Cardiac septum (tissue), 1 donor: ENCODE measurements around the gene GADD45B. TPM values are rescaled to one million over a fixed set of nuclear protein-coding genes. Genes with fewer than 3 reads are reported as not detected.
"Not testable (repeated sequence)": the region's sequence is repeated elsewhere in the genome, so short reads cannot be mapped to it uniquely, and the experiment has no call there.

Experiments used
- DNase-seq: peaks from one replicate; pipeline ENCODE4 v3.0.0-alpha.2; 2020; ENCODE audit warnings: low spot score
- intact Hi-C: fragments of 100-400 bp; cut with DNase I; formaldehyde crosslinking; loops from one replicate; pipeline ENCODE4 v1.14.0; 2022
- total RNA-seq: library from RNA; stranded (reverse); fragmentation: NEBNext Ultra II Directional; extraction: Animal tissue kit (Norgen Biotek cat#: 25700); gene quantifications from one replicate; pipeline ENCODE4 v1.2.1, GENCODE V29; 2021
- donor health status: DM: no; HTN: no; CAD: no.

Gene GADD45B
- total RNA-seq, 1 donor from 2014 or later, result 54.4 TPM

- intact Hi-C loops, result no loop called here
- DNase-seq, result no peak
Observed at GRCh38 chr19:2500841-2501261, 24.9 kb downstream of the GADD45B start.

DNA sequence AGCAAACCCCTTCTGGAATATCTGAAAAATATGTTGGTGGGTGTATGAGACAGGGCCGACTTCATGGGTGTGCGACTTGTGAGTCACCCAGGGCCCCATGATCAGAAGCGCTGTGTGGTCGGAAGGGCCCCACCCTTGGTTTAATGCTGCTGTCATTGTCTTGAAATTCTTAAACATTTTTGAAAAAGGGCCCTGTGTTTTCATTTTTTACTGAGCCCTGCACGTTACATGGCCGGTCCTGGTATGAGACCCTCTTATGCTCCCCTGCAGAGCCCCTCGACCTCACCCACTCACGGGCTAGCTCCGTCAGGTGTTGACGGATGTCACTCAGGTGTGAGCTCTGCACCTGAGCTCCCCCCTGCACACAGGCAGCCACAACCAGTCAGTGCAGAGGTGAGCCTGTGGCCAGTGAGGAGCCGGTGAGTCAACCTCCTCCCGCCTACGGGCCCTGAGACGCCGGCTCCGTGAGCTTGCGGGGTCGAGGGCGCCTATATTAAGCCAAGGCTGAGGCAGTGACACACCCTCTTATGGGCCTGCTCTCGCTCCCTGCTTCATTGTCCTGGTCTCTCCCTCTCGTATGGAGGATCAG is 27.7 kb downstream of the GADD45B start:
- intact Hi-C loops, result no loop called here
- DNase-seq, result no peak

DNA sequence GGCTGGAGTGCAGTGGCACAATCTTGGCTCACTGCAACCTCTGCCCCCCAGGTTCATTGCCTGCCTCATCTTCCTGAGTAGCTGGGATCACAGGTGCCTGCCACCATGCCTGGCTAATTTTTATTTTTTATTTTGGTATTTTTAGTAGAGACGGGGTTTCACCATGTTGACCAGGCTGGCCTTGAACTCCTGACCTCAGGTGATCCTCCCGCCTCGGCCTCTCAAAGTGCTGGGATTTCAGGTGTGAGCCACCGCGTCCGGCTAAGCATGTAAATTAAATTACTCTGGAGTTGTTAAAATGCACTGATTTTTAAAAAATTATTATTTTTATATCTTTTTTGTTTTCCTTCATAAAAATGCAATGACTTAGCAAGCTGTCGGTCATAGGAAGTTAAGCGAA is 30.7 kb downstream of the GADD45B start:
- intact Hi-C loops, DNase-seq: not testable (repeated sequence)

DNA sequence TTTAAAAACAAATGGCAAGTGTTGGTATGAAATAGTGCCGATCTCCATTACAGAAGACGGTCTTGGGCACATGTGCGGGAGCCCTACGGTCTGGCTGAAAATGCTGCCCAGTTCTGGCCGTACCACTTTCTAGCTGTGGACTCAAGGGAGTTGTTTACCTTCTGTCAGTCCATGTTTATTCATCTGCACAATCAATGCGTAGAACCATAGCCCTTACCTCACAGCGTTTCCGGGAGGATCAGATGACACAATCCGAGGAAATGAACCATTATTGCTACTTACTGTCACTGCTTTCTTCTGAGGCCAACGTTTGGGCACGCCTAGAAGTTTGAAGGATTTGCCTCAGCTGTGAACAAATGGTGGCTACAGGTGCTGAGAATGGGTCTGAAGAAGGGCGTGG is 31.2 kb downstream of the GADD45B start:
- no peak for DNase-seq
- intact Hi-C loops, result no loop called here

DNA sequence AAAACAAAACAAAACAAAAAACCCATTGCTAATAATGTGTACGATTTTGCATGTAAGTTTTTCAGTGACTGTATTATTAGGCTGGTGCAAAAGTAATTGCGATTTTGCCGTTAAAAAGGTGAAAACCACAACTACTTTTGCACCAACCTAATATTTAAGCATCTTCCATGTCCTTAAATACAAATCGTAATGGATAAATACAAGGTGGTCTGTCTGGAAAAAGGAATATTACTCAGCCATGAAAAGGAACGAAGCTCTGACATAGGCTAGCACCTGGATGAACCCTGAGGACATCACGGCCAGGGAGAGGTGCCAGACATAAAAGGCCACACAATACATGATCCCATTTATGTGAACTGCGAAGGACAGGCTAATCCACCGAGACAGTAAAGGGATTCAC is 33.2 kb downstream of the GADD45B start:
- intact Hi-C loops, result no loop called here

DNA sequence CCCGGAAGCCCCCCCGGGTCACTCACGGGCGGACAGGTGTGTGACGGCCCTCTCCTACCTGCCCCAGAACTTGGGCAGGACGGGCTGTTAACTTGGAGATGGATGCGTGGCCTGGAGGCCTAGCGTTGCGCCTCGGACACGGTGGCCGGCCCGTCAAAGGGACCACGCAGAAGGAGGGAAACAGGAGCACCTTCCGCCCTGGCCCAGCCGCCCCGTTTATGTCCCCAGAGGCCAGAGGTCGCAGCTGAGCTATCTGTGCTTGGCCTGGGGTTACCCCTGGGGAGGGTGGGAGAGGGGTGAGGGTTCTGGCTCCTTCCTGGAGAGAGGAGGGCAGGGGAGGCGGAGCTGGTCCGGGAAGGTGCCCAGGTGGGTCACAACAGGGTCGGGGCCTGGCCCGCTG is 35.6 kb downstream of the GADD45B start:
- intact Hi-C loops, result no loop called here

More for the DNA sequence above, 33.2 kb downstream of the GADD45B start:
- no peak for DNase-seq

DNA sequence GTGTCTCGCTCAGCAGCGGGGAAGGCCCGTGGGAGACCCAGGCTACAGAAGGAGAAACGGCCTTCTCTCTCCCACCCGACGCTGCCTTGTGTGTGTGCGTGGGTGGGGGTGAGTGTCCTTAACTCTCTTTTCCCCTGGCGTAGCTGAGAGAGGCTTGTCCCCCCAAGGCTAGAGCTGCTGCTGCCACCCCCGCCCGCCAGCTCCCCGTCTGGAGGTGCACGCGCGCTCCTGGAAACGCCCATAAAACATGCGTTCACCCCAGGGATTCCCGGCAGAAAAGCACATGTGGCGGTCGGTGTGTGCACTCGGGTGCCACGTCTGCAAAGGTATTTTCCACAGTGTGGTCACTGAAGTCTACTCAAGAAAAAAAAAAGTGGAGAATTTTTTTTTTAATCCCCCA is 36.1 kb downstream of the GADD45B start:
- intact Hi-C loops, result no loop called here
- no peak for DNase-seq

More for the DNA sequence above, 35.6 kb downstream of the GADD45B start:
- DNase-seq, result no peak

DNA sequence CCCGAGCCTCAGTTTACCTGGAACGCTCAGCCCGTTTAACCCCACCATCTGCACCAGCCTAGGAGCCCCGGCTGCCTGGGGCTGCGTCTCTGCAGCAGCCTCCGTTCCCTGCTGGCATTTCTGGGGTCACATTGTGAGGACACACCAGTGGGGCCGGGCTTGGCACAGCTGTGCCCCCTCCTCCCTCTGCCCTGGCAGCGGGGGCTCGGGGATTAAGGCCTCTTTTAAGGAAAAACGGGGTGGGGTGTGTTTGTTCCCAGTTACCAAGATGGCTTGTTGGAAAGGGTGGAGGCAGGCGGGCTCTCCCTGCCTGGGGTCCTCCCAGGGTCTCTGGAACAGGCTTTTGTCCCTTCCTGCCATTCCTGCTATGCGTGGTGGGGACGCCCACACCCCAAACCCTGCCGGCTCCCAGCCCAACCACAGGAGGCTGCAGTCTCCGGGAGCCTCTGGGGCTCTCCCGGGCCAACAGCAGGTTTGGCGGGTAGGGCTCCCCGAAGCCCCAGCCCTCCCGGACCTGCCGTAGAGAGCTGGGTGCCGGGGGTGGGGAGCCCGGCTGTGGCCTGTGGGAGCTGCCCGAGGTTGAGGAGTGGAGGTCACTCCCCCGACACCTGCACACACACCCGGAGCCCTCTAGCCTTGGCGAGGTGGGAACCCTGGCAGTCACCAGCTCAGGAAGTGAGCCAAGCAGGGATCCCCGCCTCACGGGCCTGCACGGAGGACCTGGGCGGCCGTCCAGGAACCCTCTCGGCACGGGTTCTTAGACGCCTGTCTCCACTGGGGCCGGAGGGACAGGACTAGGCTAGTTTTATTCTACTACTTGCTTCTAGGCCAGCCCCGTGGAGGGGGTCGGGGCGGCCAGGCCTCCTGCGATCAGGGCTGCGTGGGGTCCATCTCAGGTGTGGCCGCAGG is 36.9 kb downstream of the GADD45B start:
- intact Hi-C loops, result no loop called here
- no peak for DNase-seq

DNA sequence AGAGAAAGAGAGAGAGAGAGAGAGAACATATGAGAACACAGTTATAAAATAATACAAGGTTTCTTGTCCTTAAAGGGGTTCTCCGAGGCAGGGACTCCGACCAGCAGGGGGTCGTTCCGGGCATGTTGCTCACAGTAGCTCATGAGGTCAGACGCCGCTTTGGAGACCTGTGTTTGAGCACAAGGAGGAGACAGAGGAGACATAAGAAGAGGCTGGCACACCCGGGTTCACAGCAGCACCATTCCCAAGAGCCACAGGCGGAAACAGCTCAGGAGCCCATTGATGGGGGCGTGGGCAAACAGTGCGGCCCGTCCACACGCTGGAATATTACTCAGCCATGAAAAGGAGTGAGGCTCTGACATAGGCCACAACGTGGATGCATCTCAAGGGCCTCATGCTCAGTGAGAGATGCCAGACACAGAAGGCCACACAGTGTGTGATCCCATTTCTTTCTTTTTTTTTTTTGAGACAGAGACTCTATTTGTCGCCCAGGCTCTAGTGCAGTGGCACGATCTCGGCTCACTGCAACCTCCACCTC is 39.1 kb downstream of the GADD45B start:
- intact Hi-C loops, result no loop called here
- no peak for DNase-seq

DNA sequence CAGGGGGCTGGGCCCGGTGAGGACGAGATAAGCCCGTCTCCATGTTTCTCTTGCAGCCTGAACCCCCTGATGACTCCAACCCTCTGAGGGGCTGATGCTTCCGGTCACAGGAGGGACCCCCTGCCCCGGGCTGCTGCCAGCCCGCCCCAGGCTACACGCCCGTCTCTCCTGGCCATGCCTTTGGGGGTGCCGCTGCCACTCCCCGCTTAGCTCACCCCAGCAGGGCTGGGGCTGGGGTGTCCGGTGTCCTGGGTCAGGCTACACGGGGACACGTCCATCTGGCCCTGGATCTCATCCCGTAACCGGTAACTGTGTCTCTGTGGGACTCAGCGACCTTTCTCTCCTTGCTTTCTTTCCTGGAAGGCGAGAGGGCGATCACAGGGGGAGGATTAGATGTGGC is 40.8 kb downstream of the GADD45B start:
- intact Hi-C loops, result no loop called here
- no peak for DNase-seq

- intact Hi-C loops, result no loop called here
- no peak for DNase-seq
Observed at GRCh38 chr19:2517881-2518601, 42.1 kb downstream of the GADD45B start.

- intact Hi-C loops, DNase-seq: not testable (repeated sequence)
Observed at GRCh38 chr19:2518856-2519255, 42.9 kb downstream of the GADD45B start.

DNA sequence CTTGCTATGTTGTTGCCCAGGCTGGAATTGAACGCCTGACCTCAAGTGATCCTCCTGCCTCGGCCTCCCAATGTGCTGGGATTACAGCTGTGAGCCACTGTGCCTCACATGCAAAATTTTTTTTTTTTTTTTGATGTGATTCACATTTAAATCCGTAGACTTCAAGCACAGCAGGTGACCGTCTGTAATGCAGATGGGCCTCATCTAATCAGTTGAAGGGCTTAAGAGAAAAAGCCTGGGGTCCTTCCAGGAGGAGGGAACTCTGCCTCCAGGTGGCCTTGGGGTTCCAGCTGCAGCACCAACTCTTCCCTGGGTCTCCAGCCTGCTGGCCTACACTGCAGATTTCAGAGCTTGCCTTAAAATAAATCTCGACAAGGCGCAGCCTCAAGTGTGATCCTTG is 43.6 kb downstream of the GADD45B start:
- intact Hi-C loops, result no loop called here
- no peak for DNase-seq

- DNase-seq, result no peak
- intact Hi-C loops, result no loop called here
Observed at GRCh38 chr19:2523630-2524311, 47.8 kb downstream of the GADD45B start.

DNA sequence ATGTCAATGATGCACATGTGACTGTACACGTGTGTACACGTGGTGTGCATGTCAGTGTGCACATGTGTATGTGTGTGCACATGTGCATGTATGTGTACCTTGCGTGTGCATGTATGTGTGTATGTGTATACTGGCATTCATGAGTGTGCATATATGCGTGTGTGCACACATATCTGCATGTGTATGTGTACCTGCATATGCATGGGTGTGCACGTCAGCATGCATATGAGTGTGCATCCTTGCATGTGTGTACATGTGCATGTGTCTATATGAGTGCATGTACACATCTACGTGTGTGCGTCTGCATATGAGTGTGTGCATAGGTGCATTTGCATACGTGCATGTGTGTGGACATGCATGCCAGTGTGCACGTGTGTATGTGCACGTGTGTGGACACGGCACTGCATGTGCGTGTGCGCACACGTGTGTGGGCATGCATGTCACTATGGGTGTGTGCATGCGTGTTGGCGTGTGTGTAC is 48.5 kb downstream of the GADD45B start:
- no peak for DNase-seq
- intact Hi-C loops, result no loop called here

GRCh38 chr19:2524840-2525723 is 49.2 kb downstream of the GADD45B start:
- DNase-seq, result no peak
- intact Hi-C loops, result no loop called here

- DNase-seq, result no peak
- intact Hi-C loops, result no loop called here
Observed at GRCh38 chr19:2527171-2527570, 51.2 kb downstream of the GADD45B start.

GRCh38 chr19:2527686-2528085 is 51.8 kb downstream of the GADD45B start:
- intact Hi-C loops, result no loop called here
- DNase-seq, result no peak
